Left ventricle myocardium inferior (tissue), 1 donor: ENCODE results near the gene CEBPA. TPM values are rescaled to one million over a fixed set of nuclear protein-coding genes. Genes with fewer than 3 reads are reported as not detected.
"Not testable (repeated sequence)": the region's sequence is repeated elsewhere in the genome, so short reads cannot be mapped to it uniquely, and the experiment has no call there.

Source experiments
- DNase-seq: peaks from one replicate; pipeline ENCODE4 v3.0.0-alpha.2; 2020
- H3K27ac ChIP-seq: fragments of 200-600 bp; replicated peaks from 2 replicates; pipeline ENCODE4 v1.8.0; 2021
- H3K27me3 ChIP-seq: fragments of 200-600 bp; 2 replicates; pipeline ENCODE4 v1.8.0; 2021; ENCODE audit warnings: low read depth
- H3K36me3 ChIP-seq: fragments of 200-600 bp; 2 replicates; pipeline ENCODE4 v1.8.0; 2021
- H3K4me1 ChIP-seq: fragments of 200-600 bp; 2 replicates; pipeline ENCODE4 v1.8.0; 2021
- H3K4me3 ChIP-seq: fragments of 200-600 bp; 2 replicates; pipeline ENCODE4 v1.8.0; 2021; ENCODE audit warnings: mild to moderate bottlenecking, moderate library complexity
- H3K9me3 ChIP-seq: fragments of 200-600 bp; replicated peaks from 2 replicates; pipeline ENCODE4 v1.8.0; 2021
- CTCF ChIP-seq: fragments of 200-600 bp; IDR thresholded peaks from 2 replicates; pipeline ENCODE4 v1.8.0; 2021; ENCODE audit warnings: antibody characterized with exemption, mild to moderate bottlenecking, borderline replicate concordance
- intact Hi-C: fragments of 100-400 bp; cut with micrococcal nuclease; formaldehyde crosslinking; loops from one replicate; pipeline ENCODE4 v1.11.0; 2022
- total RNA-seq: library from RNA; stranded (reverse); fragmentation: NEBNext Ultra II Directional; extraction: Animal tissue kit (Norgen Biotek cat#: 25700); gene quantifications from one replicate; pipeline ENCODE4 v1.2.1, GENCODE V29; 2021
- donor health status: DM: no; HTN: yes; CAD: no; lungs with severe emphysema.

Gene CEBPA
- total RNA-seq, 1 donor from 2014 or later: 1.7 TPM

GRCh38 chr19:33324628-33325027, 22.3 kb upstream of the CEBPA start:
- TF ChIP-seq CTCF: no peak
- Histone ChIP-seq H3K4me3 (no peak overlapping the region), H3K27ac (no peak overlapping the region), H3K9me3 (peaks cover 45% of the 10 kb centered on the region), H3K36me3 (no peaks in the 10 kb centered on the region), H3K4me1 (no peaks in the 10 kb centered on the region), H3K27me3 (peaks cover 14% of the 10 kb centered on the region)
- DNase-seq: no peak
- intact Hi-C loops: no loop called here

GRCh38 chr19:33323093-33323820, 20.9 kb upstream of the CEBPA start:
- H3K4me1 ChIP-seq: no peaks in the 10 kb centered on the region
- no peak overlapping the region for H3K27ac ChIP-seq
- H3K36me3 ChIP-seq: no peaks in the 10 kb centered on the region
- intact Hi-C loops: no loop called here
- H3K27me3 ChIP-seq: peaks cover under 1% of the 10 kb centered on the region
- TF ChIP-seq CTCF: no peak
- no peak for DNase-seq
- H3K4me3 ChIP-seq: no peak overlapping the region
- peaks cover 45% of the 10 kb centered on the region for H3K9me3 ChIP-seq

GRCh38 chr19:33320636-33321035, 18.3 kb upstream of the CEBPA start:
- H3K4me1 ChIP-seq: no peaks in the 10 kb centered on the region
- no peak for TF ChIP-seq CTCF

GRCh38 chr19:33317991-33318390, 15.7 kb upstream of the CEBPA start:
- H3K36me3 ChIP-seq, H3K4me3 ChIP-seq, H3K4me1 ChIP-seq, intact Hi-C loops, DNase-seq, H3K27ac ChIP-seq: not testable (repeated sequence)
- peaks cover 37% of the 10 kb centered on the region for H3K27me3 ChIP-seq
- H3K9me3 ChIP-seq: peaks cover 25% of the 10 kb centered on the region

More at GRCh38 chr19:33320636-33321035, 18.3 kb upstream of the CEBPA start:
- intact Hi-C loops: no loop called here
- DNase-seq: no peak
- H3K36me3 ChIP-seq: no peaks in the 10 kb centered on the region
- H3K4me3 ChIP-seq: no peak overlapping the region
- peaks cover 12% of the 10 kb centered on the region for H3K27me3 ChIP-seq
- H3K9me3 ChIP-seq: peaks cover 32% of the 10 kb centered on the region
- H3K27ac ChIP-seq: no peak overlapping the region

GRCh38 chr19:33317517-33317916, 15.2 kb upstream of the CEBPA start:
- Histone ChIP-seq H3K27ac (no peak overlapping the region), H3K4me1 (no peaks in the 10 kb centered on the region), H3K9me3 (peaks cover 25% of the 10 kb centered on the region), H3K27me3 (peaks cover 42% of the 10 kb centered on the region), H3K4me3 (no peak overlapping the region), H3K36me3 (no peaks in the 10 kb centered on the region)
- DNase-seq: no peak
- intact Hi-C loops: no loop called here
- no peak for TF ChIP-seq CTCF

- DNase-seq: no peak
- Histone ChIP-seq H3K9me3 (peaks cover 19% of the 10 kb centered on the region), H3K27ac (no peak overlapping the region), H3K36me3 (no peaks in the 10 kb centered on the region), H3K4me3 (no peak overlapping the region), H3K4me1 (no peaks in the 10 kb centered on the region), H3K27me3 (peaks cover 50% of the 10 kb centered on the region)
- no peak for TF ChIP-seq CTCF
- intact Hi-C loops: no loop called here
Observed at GRCh38 chr19:33316541-33317264, 14.4 kb upstream of the CEBPA start.

GRCh38 chr19:33312808-33313207, 10.5 kb upstream of the CEBPA start:
- H3K9me3 ChIP-seq, H3K4me3 ChIP-seq, H3K4me1 ChIP-seq, DNase-seq, H3K36me3 ChIP-seq, intact Hi-C loops, H3K27ac ChIP-seq: not testable (repeated sequence)
- H3K27me3 ChIP-seq: peaks cover 81% of the 10 kb centered on the region
